Activated CD8-positive, alpha-beta T cell treated with anti-CD3 and anti-CD28 coated beads for 36 hours (primary cell): ENCODE data around the gene VDAC1. TPM values are rescaled to one million over a fixed set of nuclear protein-coding genes. Genes with fewer than 3 reads are reported as not detected.

Experiments
- ATAC-seq: fragments of 200-7000 bp; cut with Tn5 transposase; one replicate; pipeline ENCODE4 v1.10.0; 2021; ENCODE audit warnings: mild to moderate bottlenecking, moderate library complexity
- CTCF ChIA-PET: fragments of 350-600 bp; sonication (Branson Sonifier 250); formaldehyde crosslinking; loops from one replicate; lab custom pipeline; 2021; ENCODE audit warnings: antibody characterized with exemption; lab: Charles Lee
- POLR2A ChIA-PET: fragments of 350-600 bp; sonication (Branson Sonifier 250); formaldehyde crosslinking; loops from one replicate; lab custom pipeline; 2021; ENCODE audit warnings: antibody characterized with exemption; lab: Charles Lee
- DNase-seq: peaks from one replicate; pipeline ENCODE4 v3.0.0-alpha.2; 2020
- H3K27ac Mint-ChIP-seq: one replicate; pipeline ENCODE4 v1.8.0; 2021; ENCODE audit warnings: mild to moderate bottlenecking, mixed read lengths
- H3K27me3 Mint-ChIP-seq: one replicate; pipeline ENCODE4 v1.8.0; 2021; ENCODE audit warnings: mixed read lengths
- H3K36me3 Mint-ChIP-seq: one replicate; pipeline ENCODE4 v1.8.0; 2021; ENCODE audit warnings: low read depth, mixed read lengths
- H3K4me1 Mint-ChIP-seq: one replicate; pipeline ENCODE4 v1.8.0; 2021; ENCODE audit warnings: low read depth, mixed read lengths
- H3K4me3 Mint-ChIP-seq: one replicate; pipeline ENCODE4 v1.8.0; 2021; ENCODE audit warnings: mild to moderate bottlenecking, moderate library complexity, mixed read lengths
- H3K9me3 Mint-ChIP-seq: one replicate; pipeline ENCODE4 v1.8.0; 2021; ENCODE audit warnings: mixed read lengths
- CTCF ChIP-seq: fragments of 200-600 bp; IDR thresholded peaks from one replicate; pipeline ENCODE4 v1.8.0; 2022; ENCODE audit warnings: antibody characterized with exemption, mild to moderate bottlenecking
- intact Hi-C: fragments of 100-400 bp; cut with micrococcal nuclease; formaldehyde crosslinking; loops from one replicate; pipeline ENCODE4 v1.10.0; 2022
- total RNA-seq, 2 experiments: library from RNA; stranded (reverse); gene quantifications; one replicate each; pipeline ENCODE4 v1.2.3, GENCODE V29; 2021

Gene VDAC1
- total RNA-seq, 2 experiments from 2014 or later = 481 to 484 TPM

GRCh38 chr5:133926489-133927299 is 78.1 kb downstream of the VDAC1 start:
- no peak for TF ChIP-seq CTCF
- intact Hi-C loops = no loop called here
- ATAC-seq (no peak), DNase-seq (no peak)
- Mint-ChIP-seq H3K4me3 (no peak overlapping the region), H3K27me3 (no peaks in the 10 kb centered on the region), H3K9me3 (no peaks in the 10 kb centered on the region), H3K4me1 (peaks cover 44% of the 10 kb centered on the region), H3K36me3 (no peaks in the 10 kb centered on the region), H3K27ac (peak overlapping the region; percentile 5)
- ChIA-PET POLR2A (no interaction called here), CTCF (interaction anchor here (1.2 kb wide), 1 partner anchor 10 kb away, joined by 3 read pairs; no protein-coding TSS in a partner anchor)

DNA sequence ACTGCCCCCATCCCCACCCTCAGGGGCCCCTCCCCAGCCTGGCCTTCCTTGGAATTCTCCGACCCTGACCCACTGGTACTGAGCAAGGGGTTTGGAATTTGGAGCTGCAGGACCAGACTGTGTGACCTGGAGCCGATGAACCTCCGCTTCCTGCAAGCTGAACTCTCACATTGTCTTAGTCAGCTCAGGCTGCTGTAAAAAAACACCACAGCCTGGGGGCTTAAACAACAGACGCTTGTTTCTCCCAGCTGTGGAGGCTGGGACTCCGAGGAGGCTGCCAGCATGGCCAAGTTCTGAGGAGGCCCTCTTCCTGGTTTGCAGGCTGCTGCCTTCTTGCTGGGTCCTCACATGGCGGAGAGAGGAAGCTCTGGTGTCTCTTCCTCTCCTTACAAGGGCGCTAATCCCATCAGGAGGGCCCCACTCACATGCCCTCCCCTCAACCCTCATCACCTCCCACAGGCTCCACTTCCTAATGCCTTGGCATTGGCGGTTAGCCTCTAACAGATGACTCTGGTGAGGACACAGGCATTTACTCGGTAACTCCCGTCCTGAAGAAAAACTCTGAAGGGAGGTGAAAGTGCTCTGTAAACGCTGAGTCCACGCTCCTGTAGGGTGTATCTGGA is 78.8 kb downstream of the VDAC1 start:
- ATAC-seq = no peak
- ChIA-PET POLR2A (no interaction called here), CTCF (interaction anchor here (1.2 kb wide), 1 partner anchor 9 kb away, joined by 3 read pairs; no protein-coding TSS in a partner anchor)
- no peak for DNase-seq
- intact Hi-C loops = no loop called here
- H3K27ac Mint-ChIP-seq = no peak overlapping the region
- H3K4me3 Mint-ChIP-seq = no peak overlapping the region
- no peaks in the 10 kb centered on the region for H3K9me3 Mint-ChIP-seq
- H3K27me3 Mint-ChIP-seq = no peaks in the 10 kb centered on the region
- H3K4me1 Mint-ChIP-seq = peaks cover 38% of the 10 kb centered on the region
- no peak for TF ChIP-seq CTCF
- no peaks in the 10 kb centered on the region for H3K36me3 Mint-ChIP-seq

DNA sequence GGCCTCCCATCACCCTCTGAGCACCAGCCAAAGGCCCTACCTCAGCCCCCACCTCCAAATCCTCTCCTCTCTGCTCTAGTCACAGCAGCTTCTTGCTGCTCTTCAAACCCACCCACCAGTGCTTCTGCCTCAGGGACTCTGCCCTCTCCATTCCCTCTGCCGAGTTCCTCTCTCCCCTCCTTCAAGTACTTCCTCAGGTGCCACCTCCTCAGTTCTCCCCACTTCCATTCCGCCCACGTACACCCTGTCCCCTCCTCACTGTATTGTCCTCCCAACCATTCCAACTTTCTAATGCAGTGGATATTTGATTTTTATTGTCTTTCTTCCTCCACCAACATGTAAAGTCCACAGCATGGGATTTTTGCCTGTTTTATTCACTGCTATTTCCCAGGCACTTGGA is 79.5 kb downstream of the VDAC1 start:
- CTCF ChIA-PET = no interaction called here
- no peak overlapping the region for H3K27ac Mint-ChIP-seq
- no peak for ATAC-seq

GRCh38 chr5:133924221-133924920 is 80.4 kb downstream of the VDAC1 start:
- TF ChIP-seq CTCF = no peak
- no peaks in the 10 kb centered on the region for H3K27me3 Mint-ChIP-seq
- intact Hi-C loops = no loop called here
- no peak for ATAC-seq
- H3K4me1 Mint-ChIP-seq = peaks cover 37% of the 10 kb centered on the region
- ChIA-PET CTCF (interaction anchor here (1.1 kb wide), 1 partner anchor 9 kb away, joined by 3 read pairs; no protein-coding TSS in a partner anchor), POLR2A (no interaction called here)
- no peak for DNase-seq
- H3K27ac Mint-ChIP-seq = no peak overlapping the region
- H3K36me3 Mint-ChIP-seq = no peaks in the 10 kb centered on the region
- no peak overlapping the region for H3K4me3 Mint-ChIP-seq
- no peaks in the 10 kb centered on the region for H3K9me3 Mint-ChIP-seq

More for the DNA sequence above, 79.5 kb downstream of the VDAC1 start:
- no peak for DNase-seq
- POLR2A ChIA-PET = no interaction called here
- intact Hi-C loops = no loop called here
- Mint-ChIP-seq H3K36me3 (no peaks in the 10 kb centered on the region), H3K9me3 (no peaks in the 10 kb centered on the region), H3K4me3 (no peak overlapping the region), H3K4me1 (peaks cover 39% of the 10 kb centered on the region), H3K27me3 (no peaks in the 10 kb centered on the region)
- no peak for TF ChIP-seq CTCF
